22Rv1 (cell line): ENCODE data around the gene SNX9.

ENCODE experiments used
- CTCF ChIP-seq: fragments of 450-650 bp; IDR thresholded peaks from 2 replicates; pipeline ENCODE4 v1.5.1; 2017; ENCODE audit warnings: mild to moderate bottlenecking
- ZFX ChIP-seq: fragments of 450-650 bp; IDR thresholded peaks from 2 replicates; pipeline ENCODE4 v1.6.1; 2017; ENCODE audit warnings: antibody characterized with exemption, borderline replicate concordance

- TF ChIP-seq CTCF (no peak), ZFX (no peak)
Measured at GRCh38 chr6:157974967-157975366, 151.9 kb downstream of the SNX9 start.
